ENCODE measurements around the gene FBXO28.

- TF ChIP-seq EZH2 (IDR thresholded peaks at IDR 0.05), result no peak
- TF ChIP-seq, protein P1, sequence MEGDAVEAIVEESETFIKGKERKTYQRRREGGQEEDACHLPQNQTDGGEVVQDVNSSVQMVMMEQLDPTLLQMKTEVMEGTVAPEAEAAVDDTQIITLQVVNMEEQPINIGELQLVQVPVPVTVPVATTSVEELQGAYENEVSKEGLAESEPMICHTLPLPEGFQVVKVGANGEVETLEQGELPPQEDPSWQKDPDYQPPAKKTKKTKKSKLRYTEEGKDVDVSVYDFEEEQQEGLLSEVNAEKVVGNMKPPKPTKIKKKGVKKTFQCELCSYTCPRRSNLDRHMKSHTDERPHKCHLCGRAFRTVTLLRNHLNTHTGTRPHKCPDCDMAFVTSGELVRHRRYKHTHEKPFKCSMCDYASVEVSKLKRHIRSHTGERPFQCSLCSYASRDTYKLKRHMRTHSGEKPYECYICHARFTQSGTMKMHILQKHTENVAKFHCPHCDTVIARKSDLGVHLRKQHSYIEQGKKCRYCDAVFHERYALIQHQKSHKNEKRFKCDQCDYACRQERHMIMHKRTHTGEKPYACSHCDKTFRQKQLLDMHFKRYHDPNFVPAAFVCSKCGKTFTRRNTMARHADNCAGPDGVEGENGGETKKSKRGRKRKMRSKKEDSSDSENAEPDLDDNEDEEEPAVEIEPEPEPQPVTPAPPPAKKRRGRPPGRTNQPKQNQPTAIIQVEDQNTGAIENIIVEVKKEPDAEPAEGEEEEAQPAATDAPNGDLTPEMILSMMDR (IDR thresholded peaks at IDR 0.05), result no peak
- TF ChIP-seq EZH2phosphoT487 (IDR thresholded peaks at IDR 0.05), result no peak
Observed at GRCh38 chr1:224123136-224123535, 9.2 kb downstream of the FBXO28 start.
